Heart right ventricle (tissue), 16 donors: Measurements from ENCODE around the gene BFSP1. TPM values are rescaled to one million over a fixed set of nuclear protein-coding genes. Genes with fewer than 3 reads are reported as not detected.

Source experiments
- ATAC-seq, 8 donors: fragments of 200-7000 bp; cut with Tn5 transposase; one replicate each; pipeline ENCODE4 v1.9.1; 2020; ENCODE audit warnings: mild to moderate bottlenecking in 8 of 8, moderate library complexity in 8 of 8, moderate number of reproducible peaks in 1 of 8
- DNase-seq, 2 donors: peaks; one replicate each; pipeline ENCODE4 v3.0.0-alpha.2; 2020
- H3K27ac ChIP-seq, 10 donors: fragments of 200-600 bp; sonication (generic) in 2 of 10; one replicate each; pipeline versions ENCODE4 v1.5.0 to v1.8.0; 2020 to 2022; ENCODE audit warnings: mild to moderate bottlenecking in 3 of 10
- H3K27me3 ChIP-seq, 7 donors: fragments of 200-600 bp; one replicate each; pipeline ENCODE4 v1.8.0; 2021 to 2022; ENCODE audit warnings: mild to moderate bottlenecking in 2 of 7
- H3K36me3 ChIP-seq, 9 donors: fragments of 200-600 bp; sonication (generic) in 1 of 9; one replicate each; pipeline versions ENCODE4 v1.5.0 to v1.8.0; 2020 to 2022; ENCODE audit warnings: mild to moderate bottlenecking in 2 of 9
- H3K4me1 ChIP-seq, 9 donors: fragments of 200-600 bp; sonication (generic) in 1 of 9; one replicate each; pipeline versions ENCODE4 v1.5.0 to v1.8.0; 2020 to 2022; ENCODE audit warnings: mild to moderate bottlenecking in 4 of 9
- H3K4me3 ChIP-seq, 10 donors: fragments of 200-600 bp; sonication (generic) in 2 of 10; one replicate each; pipeline versions ENCODE4 v1.5.0 to v1.8.0; 2020 to 2022; ENCODE audit warnings: mild to moderate bottlenecking in 7 of 10, moderate library complexity in 2 of 10
- H3K9me3 ChIP-seq, 11 donors: fragments of 200-600 bp in 10 of 11; sonication (generic) in 2 of 11; one replicate each; pipeline versions ENCODE4 v1.5.0 to v1.8.0; 2013 to 2022; ENCODE audit warnings: mild to moderate bottlenecking in 2 of 11, control low read depth in 1 of 11, moderate library complexity in 1 of 11
- CTCF ChIP-seq, 9 donors: fragments of 200-600 bp; sonication (generic) in 2 of 9; IDR thresholded peaks; one replicate each; pipeline versions ENCODE4 v1.5.0 to v1.8.0; 2021 to 2022; ENCODE audit warnings: antibody characterized with exemption in 9 of 9, mild to moderate bottlenecking in 5 of 9, moderate library complexity in 1 of 9
- WGBS, 2 donors: extraction: QIAGEN DNeasy Blood & Tissue Kit; methylation state at CpG; one replicate each; pipeline ENCODE4 v1.1.7; 2013; ENCODE audit warnings: inconsistent platforms in 1 of 2; 5-methylcytosine and 5-hydroxymethylcytosine counted together
- intact Hi-C, 10 donors: fragments of 100-400 bp; cut with DNase I; formaldehyde crosslinking; loops; one replicate each; pipeline versions ENCODE4 v1.11.1 to v1.14.2; 2022
- polyA plus RNA-seq, 2 donors: library from polyadenylated mRNA; stranded (reverse); fragments of 200-250 nt; gene quantifications; one replicate each; pipeline ENCODE4 v1.2.3, GENCODE V29; 2013
- total RNA-seq, 10 donors: library from RNA; stranded (reverse); fragmentation: NEBNext Ultra II Directional in 3 of 10; extraction: Animal tissue kit (Norgen Biotek cat#: 25700) in 3 of 10; gene quantifications; one replicate each; pipeline versions ENCODE4 v1.2.1 to v1.2.4, GENCODE V29; 2021 to 2023
- donor health status: Arrhythmogenic right ventricular cardiomyopathy.
- donor health status: ischemic (EF 13 %, LVEDD 7.1; RV severe dilation, severe dysfunction).
- donor health status: healthy with polysubstance abuse.
- donor health status: DM: no; HTN: yes; CAD: no.
- donor health status: DM: no; HTN: no; CAD: no.
- donor health status: ischemic (EF 25% LVEDD 6.9; RV normal size, moderate dysfunction).
- donor health status: ischemic (EF 25% LVEDD 5.7; RV mildly dilated, moderate dysfunction).
- donor health status: healthy.
- donor health status: DM: yes; HTN: yes; CAD: no.
- donor health status: Ischemic cardiomyopathy.
- donor health status: ischemic (EF 35%, LVEDD 5.7; RV mildly dilated, moderate dysfunction).
- donor health status: nonischemic (EF 11% LVEDD 7.7; RV severe dilation, severe dysfunction).
- donor health status: DM: yes; HTN: yes; CAD: no.
- donor health status: PGD.
- donor health status: ischemic (EF 29% LVEDD 5.4; RV normal size, mild dysfunction).
- donor health status: nonischemic (EF 23%, LVEDD 6.1; RV moderate dilation, normal function).

Gene BFSP1
- total and polyA plus RNA-seq, 12 donors = 0.19 to 1.9 (median 0.61) TPM

GRCh38 chr20:17529586-17529985 is 1.6 kb downstream of the BFSP1 start:
- Histone ChIP-seq H3K27me3 (peaks cover 0 to 26% (median 0%) of the 10 kb centered on the region in 7 donors), H3K36me3 (no peaks in the 10 kb centered on the region), H3K4me1 (peaks cover 0 to 21% (median 5%) of the 10 kb centered on the region in 9 donors), H3K9me3 (no peaks in the 10 kb centered on the region), H3K4me3 (no peak overlapping the region), H3K27ac (no peak overlapping the region)
- DNase-seq (no peak), ATAC-seq (no peak)
- TF ChIP-seq CTCF (IDR thresholded peaks at IDR 0.05) = no peak
- intact Hi-C loops = loop anchor here in 1 of 10 donors (10.0 kb wide), 1 partner anchor 385 kb away; no protein-coding TSS in a partner anchor

DNA sequence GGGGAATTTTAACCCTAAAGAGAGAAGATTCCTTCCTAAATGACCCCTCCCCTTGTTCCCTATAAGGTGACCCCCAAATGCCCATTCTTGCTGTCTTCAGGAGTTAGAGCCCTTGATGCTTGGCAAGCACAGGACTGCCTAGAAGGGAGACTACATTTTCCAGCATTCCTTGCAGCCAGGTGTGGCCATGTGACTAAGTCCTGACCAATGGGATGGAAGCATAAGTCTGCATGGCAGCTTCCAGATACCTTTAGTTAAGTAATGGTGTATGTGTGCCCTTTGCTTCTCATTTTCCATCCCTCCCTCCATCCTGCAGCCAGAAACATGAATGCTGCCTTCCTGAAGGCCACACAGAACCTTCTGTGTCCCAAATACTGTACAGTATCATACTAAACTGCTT is 5.5 kb downstream of the BFSP1 start:
- H3K36me3 ChIP-seq = no peaks in the 10 kb centered on the region
- intact Hi-C loops = loop anchor here in 1 of 10 donors (10.0 kb wide), 1 partner anchor 389 kb away; no protein-coding TSS in a partner anchor
- ATAC-seq (peak in 1 of 8 donors; percentile 50), DNase-seq (no peak)
- H3K4me1 ChIP-seq = peaks cover 0 to 13% (median 9%) of the 10 kb centered on the region in 9 donors
- TF ChIP-seq CTCF (IDR thresholded peaks at IDR 0.05) = no peak
- H3K27me3 ChIP-seq = peaks cover 0 to 11% (median 0%) of the 10 kb centered on the region in 7 donors
- no peak overlapping the region for H3K4me3 ChIP-seq
- no peak overlapping the region for H3K27ac ChIP-seq
- H3K9me3 ChIP-seq = no peaks in the 10 kb centered on the region

DNA sequence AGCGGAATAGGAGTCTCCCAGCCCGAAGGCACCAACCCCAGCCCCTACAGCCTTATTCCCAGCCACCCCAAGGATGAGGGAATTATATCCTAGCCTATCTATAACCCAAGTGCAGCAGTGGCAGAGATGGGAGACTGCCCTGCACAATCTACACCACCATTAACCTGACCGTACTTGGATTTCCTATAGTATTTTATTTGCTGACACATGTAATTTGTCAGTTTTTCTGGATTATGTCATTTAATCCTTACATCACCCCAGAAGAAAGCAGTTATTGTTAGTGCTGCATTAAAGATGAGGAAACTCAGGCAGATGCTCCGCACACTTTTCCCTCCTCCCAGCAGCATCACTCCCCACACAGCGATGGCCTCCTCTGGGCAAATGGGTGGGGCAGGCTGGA is 6.0 kb downstream of the BFSP1 start:
- ATAC-seq (no peak), DNase-seq (no peak)
- no peak for TF ChIP-seq CTCF (IDR thresholded peaks at IDR 0.05)
- WGBS, 2 donors = 86 to 93% methylated on average over 5 of the region's 5 CpGs
- peaks cover 0 to 6% (median 0%) of the 10 kb centered on the region in 7 donors for H3K27me3 ChIP-seq
- H3K4me1 ChIP-seq = peaks cover 0 to 14% (median 6%) of the 10 kb centered on the region in 9 donors
- intact Hi-C loops = loop anchor here in 1 of 10 donors (10.0 kb wide), 1 partner anchor 390 kb away; no protein-coding TSS in a partner anchor
- no peak overlapping the region for H3K4me3 ChIP-seq
- H3K9me3 ChIP-seq = no peaks in the 10 kb centered on the region
- no peak overlapping the region for H3K27ac ChIP-seq
- H3K36me3 ChIP-seq = no peaks in the 10 kb centered on the region

GRCh38 chr20:17524560-17524959 is 6.6 kb downstream of the BFSP1 start:
- intact Hi-C loops = loop anchor here in 1 of 10 donors (10.0 kb wide), 1 partner anchor 390 kb away; no protein-coding TSS in a partner anchor
- H3K4me3 ChIP-seq = no peak overlapping the region
- H3K4me1 ChIP-seq = peaks cover 0 to 14% (median 6%) of the 10 kb centered on the region in 9 donors
- 87 to 90% methylated on average over 8 of the region's 8 CpGs for WGBS, 2 donors
- no peak overlapping the region for H3K27ac ChIP-seq
- H3K9me3 ChIP-seq = no peaks in the 10 kb centered on the region
- ATAC-seq (no peak), DNase-seq (no peak)
- H3K27me3 ChIP-seq = no peaks in the 10 kb centered on the region
- no peak for TF ChIP-seq CTCF (IDR thresholded peaks at IDR 0.05)
- H3K36me3 ChIP-seq = no peaks in the 10 kb centered on the region
